CD14-positive monocyte (primary cell): Measurements from ENCODE around the gene AJUBA. TPM values are rescaled to one million over a fixed set of nuclear protein-coding genes. Genes with fewer than 3 reads are reported as not detected.
"Not testable (repeated sequence)": the region's sequence is repeated elsewhere in the genome, so short reads cannot be mapped to it uniquely, and the experiment has no call there.

Experiments used
- DNase-seq, 3 donors: peaks; one replicate each; pipeline ENCODE4 v3.0.0-alpha.2; 2011 to 2022
- H2AFZ ChIP-seq: 2 replicates; pipeline ENCODE4 v1.6.0; 2012; ENCODE audit warnings: mild to moderate bottlenecking, low read depth, low read length, inconsistent platforms; ENCODE audit not compliant: insufficient read depth, poor library complexity, severe bottlenecking
- H3K27ac ChIP-seq, 2 donors: 1 replicate in 1 of 2; 2 replicates in 1 of 2; pipeline ENCODE4 v1.5.1; 2012 to 2013; ENCODE audit warnings: low read length in 2 of 2, control low read depth in 1 of 2, inconsistent platforms in 1 of 2, low read depth in 1 of 2, mild to moderate bottlenecking in 1 of 2
- H3K27me3 ChIP-seq, 2 donors: one replicate each; pipeline versions ENCODE4 v1.6.0 to v1.6.1; 2011 to 2013; ENCODE audit warnings: low read length in 2 of 2; ENCODE audit not compliant: control insufficient read depth in 2 of 2, insufficient read depth in 2 of 2
- H3K36me3 ChIP-seq, 2 donors: replicated peaks in 1 of 2; 1 replicate in 1 of 2; 2 replicates in 1 of 2; pipeline versions ENCODE4 v1.5.1 to v1.6.1; 2012 to 2013; ENCODE audit warnings: low read length in 2 of 2, control low read depth in 1 of 2, inconsistent platforms in 1 of 2, mild to moderate bottlenecking in 1 of 2; ENCODE audit not compliant: insufficient read depth in 2 of 2, control insufficient read depth in 1 of 2
- H3K4me1 ChIP-seq, 2 donors: 1 replicate in 1 of 2; 2 replicates in 1 of 2; pipeline versions ENCODE4 v1.5.1 to v1.6.1; 2012 to 2013; ENCODE audit warnings: low read length in 2 of 2, control low read depth in 1 of 2, inconsistent platforms in 1 of 2, mild to moderate bottlenecking in 1 of 2, moderate library complexity in 1 of 2; ENCODE audit not compliant: insufficient read depth in 2 of 2, control insufficient read depth in 1 of 2
- H3K4me2 ChIP-seq: replicated peaks from 2 replicates; pipeline ENCODE3; 2012; ENCODE audit warnings: low read length, moderate library complexity, mild to moderate bottlenecking; ENCODE audit not compliant: poor library complexity, severe bottlenecking; ENCODE audit errors: extremely low read depth
- H3K4me3 ChIP-seq, 3 experiments: fragments of 200-600 bp in 1 of 3; sonication (generic) in 1 of 3; replicated peaks in 1 of 3; 1 replicate in 2 of 3; 2 replicates in 1 of 3; pipeline ENCODE4 v1.5.1; 2011 to 2013; ENCODE audit warnings: low read length in 3 of 3, mild to moderate bottlenecking in 3 of 3, control low read depth in 2 of 3, low read depth in 2 of 3, inconsistent platforms in 1 of 3, moderate library complexity in 1 of 3
- H3K79me2 ChIP-seq: 2 replicates; pipeline ENCODE4 v1.6.0; 2012; ENCODE audit warnings: mild to moderate bottlenecking, control low read depth, inconsistent platforms, low read length, moderate library complexity; ENCODE audit not compliant: insufficient read depth
- H3K9ac ChIP-seq: 2 replicates; pipeline ENCODE4 v1.6.0; 2017; ENCODE audit warnings: low read length, mild to moderate bottlenecking; ENCODE audit not compliant: insufficient read depth, poor library complexity, severe bottlenecking
- H3K9me3 ChIP-seq, 2 donors: replicated peaks in 1 of 2; 1 replicate in 1 of 2; 2 replicates in 1 of 2; pipeline versions ENCODE4 v1.5.1 to v1.6.1; 2012 to 2013; ENCODE audit warnings: low read length in 2 of 2, control low read depth in 1 of 2; ENCODE audit not compliant: control insufficient read depth in 1 of 2, insufficient read depth in 1 of 2
- H4K20me1 ChIP-seq: 2 replicates; pipeline ENCODE4 v1.6.0; 2012; ENCODE audit warnings: mild to moderate bottlenecking, low read length, control low read depth, moderate library complexity; ENCODE audit not compliant: insufficient read depth
- H3K27ac Mint-ChIP-seq, 7 donors: one replicate each; pipeline ENCODE4 v1.8.0; 2020; ENCODE audit warnings: mild to moderate bottlenecking in 7 of 7, mixed read lengths in 7 of 7, moderate library complexity in 6 of 7, inconsistent platforms in 2 of 7
- H3K27me3 Mint-ChIP-seq, 3 donors: one replicate each; pipeline ENCODE4 v1.8.0; 2021 to 2022; ENCODE audit warnings: low read depth in 3 of 3, mild to moderate bottlenecking in 3 of 3, mixed read lengths in 3 of 3, moderate library complexity in 3 of 3, inconsistent platforms in 1 of 3
- H3K36me3 Mint-ChIP-seq, 2 donors: one replicate each; pipeline ENCODE4 v1.8.0; 2020; ENCODE audit warnings: mixed read lengths in 2 of 2, inconsistent platforms in 1 of 2, mild to moderate bottlenecking in 1 of 2
- H3K4me1 Mint-ChIP-seq: one replicate; pipeline ENCODE4 v1.8.0; 2020; ENCODE audit warnings: mild to moderate bottlenecking, mixed read lengths
- H3K4me3 Mint-ChIP-seq, 2 donors: one replicate each; pipeline ENCODE4 v1.8.0; 2020; ENCODE audit warnings: mild to moderate bottlenecking in 2 of 2, mixed read lengths in 2 of 2, moderate library complexity in 1 of 2
- H3K9me3 Mint-ChIP-seq, 7 donors: one replicate each; pipeline ENCODE4 v1.8.0; 2020 to 2022; ENCODE audit warnings: mixed read lengths in 7 of 7, mild to moderate bottlenecking in 6 of 7, moderate library complexity in 6 of 7, inconsistent platforms in 2 of 7
- WGBS: methylation state at CpG from one replicate; pipeline ENCODE4 v1.1.5; 2013; ENCODE audit warnings: missing lambda C conversion rate; ENCODE audit not compliant: insufficient coverage; 5-methylcytosine and 5-hydroxymethylcytosine counted together
- intact Hi-C, 2 donors: fragments of 100-400 bp; cut with micrococcal nuclease; formaldehyde crosslinking; loops; one replicate each; pipeline versions ENCODE4 v1.15.0 to v1.15.1; 2023
- polyA plus RNA-seq, 3 donors: library from polyadenylated mRNA; depleted of rRNA in 1 of 3; unstranded in 2 of 3; stranded (reverse) in 1 of 3; fragments of 300-500 nt in 2 of 3; fragments of >200 nt in 1 of 3; fragmentation: Illumina TruSeq in 2 of 3; gene quantifications; 1 replicate in 2 of 3; 2 replicates in 1 of 3; pipeline ENCODE4 v1.2.3, GENCODE V29; 2012 to 2021
- TF ChIP-seq, protein P1 (sequence below): fragments of 200-600 bp; IDR thresholded peaks from one replicate; pipeline ENCODE4 v1.8.0; 2022; ENCODE audit warnings: antibody characterized with exemption, mild to moderate bottlenecking

Gene AJUBA
- polyA plus RNA-seq, 3 donors = 0.04 TPM; not detected in 2

GRCh38 chr14:23005451-23006187 is 23.3 kb upstream of the AJUBA start:
- no peak for DNase-seq
- WGBS = 50% methylated on average over 1 of the region's 3 CpGs
- Mint-ChIP-seq H3K4me1 (peaks cover 21% of the 10 kb centered on the region), H3K36me3 (peaks cover 0 to 4% of the 10 kb centered on the region in 2 donors), H3K9me3 (no peaks in the 10 kb centered on the region), H3K27me3 (no peaks in the 10 kb centered on the region), H3K27ac (peak overlapping the region in 1 of 7 donors; percentile 68), H3K4me3 (no peak overlapping the region)
- intact Hi-C loops = loop anchor here in 1 of 2 donors (10.0 kb wide), 1 partner anchor 1439 kb away; the partner anchor contains the start of gene SDR39U1
- no peak overlapping the region for H3K27ac ChIP-seq
- no peaks in the 10 kb centered on the region for H4K20me1 ChIP-seq
- H3K27me3 ChIP-seq = no peaks in the 10 kb centered on the region
- peak overlapping the region in 1 of 3 experiments; percentile 89 for H3K4me3 ChIP-seq
- peaks cover 26% of the 10 kb centered on the region for H3K79me2 ChIP-seq
- TF ChIP-seq, protein P1, sequence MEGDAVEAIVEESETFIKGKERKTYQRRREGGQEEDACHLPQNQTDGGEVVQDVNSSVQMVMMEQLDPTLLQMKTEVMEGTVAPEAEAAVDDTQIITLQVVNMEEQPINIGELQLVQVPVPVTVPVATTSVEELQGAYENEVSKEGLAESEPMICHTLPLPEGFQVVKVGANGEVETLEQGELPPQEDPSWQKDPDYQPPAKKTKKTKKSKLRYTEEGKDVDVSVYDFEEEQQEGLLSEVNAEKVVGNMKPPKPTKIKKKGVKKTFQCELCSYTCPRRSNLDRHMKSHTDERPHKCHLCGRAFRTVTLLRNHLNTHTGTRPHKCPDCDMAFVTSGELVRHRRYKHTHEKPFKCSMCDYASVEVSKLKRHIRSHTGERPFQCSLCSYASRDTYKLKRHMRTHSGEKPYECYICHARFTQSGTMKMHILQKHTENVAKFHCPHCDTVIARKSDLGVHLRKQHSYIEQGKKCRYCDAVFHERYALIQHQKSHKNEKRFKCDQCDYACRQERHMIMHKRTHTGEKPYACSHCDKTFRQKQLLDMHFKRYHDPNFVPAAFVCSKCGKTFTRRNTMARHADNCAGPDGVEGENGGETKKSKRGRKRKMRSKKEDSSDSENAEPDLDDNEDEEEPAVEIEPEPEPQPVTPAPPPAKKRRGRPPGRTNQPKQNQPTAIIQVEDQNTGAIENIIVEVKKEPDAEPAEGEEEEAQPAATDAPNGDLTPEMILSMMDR = no peak
- no peaks in the 10 kb centered on the region for H3K36me3 ChIP-seq
- no peak overlapping the region for H3K9ac ChIP-seq
- H2AFZ ChIP-seq = peak overlapping the region; percentile 98
- peak overlapping the region; percentile 88 for H3K4me2 ChIP-seq
- H3K4me1 ChIP-seq = peaks cover 30 to 40% of the 10 kb centered on the region in 2 donors
- H3K9me3 ChIP-seq = no peaks in the 10 kb centered on the region

DNA sequence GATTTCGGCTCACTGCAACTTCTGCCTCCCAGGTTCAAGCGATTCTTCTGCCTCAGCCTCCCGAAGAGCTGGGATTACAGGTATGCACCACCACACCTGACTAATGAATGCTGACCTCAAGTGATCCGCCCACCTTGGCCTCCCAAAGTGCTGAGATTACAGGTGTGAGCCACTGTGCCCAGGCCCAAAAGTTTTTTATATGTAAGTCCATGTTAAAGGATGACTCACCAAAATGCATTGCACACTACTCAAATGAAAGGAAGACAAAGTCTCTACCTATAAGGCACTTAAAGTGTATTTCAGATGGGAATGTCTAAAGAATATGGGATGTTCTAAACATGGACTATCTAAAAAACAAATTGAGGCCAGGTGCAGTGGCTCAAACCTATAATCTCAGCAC is 21.9 kb upstream of the AJUBA start:
- intact Hi-C loops = loop anchor here in 1 of 2 donors (10.0 kb wide), 1 partner anchor 1441 kb away; the partner anchor contains the start of gene SDR39U1
- Mint-ChIP-seq H3K36me3 (peaks cover 2 to 11% of the 10 kb centered on the region in 2 donors), H3K4me1 (peaks cover 17% of the 10 kb centered on the region)
- not testable (repeated sequence) for H3K4me3 ChIP-seq, DNase-seq, H3K4me3 Mint-ChIP-seq, H4K20me1 ChIP-seq, H3K27me3 ChIP-seq, H3K9me3 ChIP-seq, H3K36me3 ChIP-seq, H3K27me3 Mint-ChIP-seq, H3K4me2 ChIP-seq, H2AFZ ChIP-seq, H3K9me3 Mint-ChIP-seq, H3K27ac Mint-ChIP-seq, H3K27ac ChIP-seq, H3K9ac ChIP-seq
- peaks cover 23 to 32% of the 10 kb centered on the region in 2 donors for H3K4me1 ChIP-seq
- WGBS = 100% methylated on average over 3 of the region's 4 CpGs
- H3K79me2 ChIP-seq = peaks cover 22% of the 10 kb centered on the region
